Liver (tissue), 3 donors: ENCODE data around the gene SECTM1.

ENCODE experiments used
- CTCF ChIP-seq: fragments of 150-350 bp; IDR thresholded peaks from 2 replicates; pipeline ENCODE4 v1.5.1; 2017; ENCODE audit warnings: improper control_type of control experiment, low read depth, low read length; ENCODE audit not compliant: missing input control
- JUND ChIP-seq, 2 donors: IDR thresholded peaks; 2 replicates each; pipeline ENCODE4 v1.6.1; 2016; ENCODE audit warnings: antibody characterized with exemption in 2 of 2
- MAX ChIP-seq: IDR thresholded peaks from 2 replicates; pipeline ENCODE4 v1.6.1; 2016; ENCODE audit warnings: antibody characterized with exemption
- RAD21 ChIP-seq, 2 donors: IDR thresholded peaks; 2 replicates each; pipeline ENCODE4 v1.6.1; 2016; ENCODE audit warnings: antibody characterized with exemption in 2 of 2, mild to moderate bottlenecking in 2 of 2
- SP1 ChIP-seq: IDR thresholded peaks from 2 replicates; pipeline ENCODE4 v1.6.1; 2018; ENCODE audit warnings: antibody characterized with exemption, mild to moderate bottlenecking
- TAF1 ChIP-seq: conservative IDR thresholded peaks from 2 replicates; pipeline ENCODE4 v1.6.1; 2016; ENCODE audit warnings: antibody characterized with exemption, mild to moderate bottlenecking
- YY1 ChIP-seq: IDR thresholded peaks from 2 replicates; pipeline ENCODE4 v1.6.1; 2016; ENCODE audit warnings: antibody characterized with exemption, mild to moderate bottlenecking
- ZBTB33 ChIP-seq: IDR thresholded peaks from 2 replicates; pipeline ENCODE4 v1.6.1; 2016; ENCODE audit warnings: antibody characterized with exemption
- TF ChIP-seq, protein P1 (sequence below): IDR thresholded peaks from 2 replicates; pipeline ENCODE4 v1.6.1; 2016; ENCODE audit warnings: antibody characterized with exemption, mild to moderate bottlenecking
- donor health status: healthy.
- donor health status: healthy.

DNA sequence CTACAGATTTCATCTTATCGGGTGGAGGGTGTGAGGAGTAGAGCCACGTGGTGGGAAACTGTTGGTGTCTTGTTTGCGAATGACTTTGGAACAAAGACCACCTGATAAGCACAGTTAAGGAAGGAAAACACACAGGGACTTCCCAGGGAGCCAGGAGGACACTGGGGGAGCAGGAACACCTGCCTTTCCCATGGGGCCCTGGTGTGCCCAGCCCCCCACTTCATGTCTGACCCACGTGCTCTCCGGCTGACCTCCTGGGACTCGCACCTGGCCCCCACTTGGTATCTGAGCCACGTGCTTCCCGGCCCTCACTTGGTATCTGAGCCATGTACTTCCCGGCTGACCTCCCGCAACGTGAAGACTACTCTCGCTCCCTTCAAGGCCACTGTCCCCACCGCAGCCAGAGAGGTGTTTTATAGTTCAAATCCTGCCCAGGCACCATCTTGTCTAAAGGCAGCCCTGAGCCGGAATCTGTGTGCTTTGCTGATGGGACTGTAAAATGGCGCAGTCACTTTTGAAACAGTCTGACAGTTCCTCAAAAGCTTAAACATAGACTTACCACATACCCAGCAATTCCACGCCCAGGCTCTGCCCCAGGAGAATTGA lies 54.7 kb downstream of the SECTM1 start:
- TF ChIP-seq CTCF (no peak), TAF1 (no peak), JUND (IDR thresholded peaks at IDR 0.05) (no peak), SP1 (no peak), YY1 (no peak), RAD21 (IDR thresholded peaks at IDR 0.05) (no peak), MAX (no peak), ZBTB33 (no peak)
- TF ChIP-seq, protein P1, sequence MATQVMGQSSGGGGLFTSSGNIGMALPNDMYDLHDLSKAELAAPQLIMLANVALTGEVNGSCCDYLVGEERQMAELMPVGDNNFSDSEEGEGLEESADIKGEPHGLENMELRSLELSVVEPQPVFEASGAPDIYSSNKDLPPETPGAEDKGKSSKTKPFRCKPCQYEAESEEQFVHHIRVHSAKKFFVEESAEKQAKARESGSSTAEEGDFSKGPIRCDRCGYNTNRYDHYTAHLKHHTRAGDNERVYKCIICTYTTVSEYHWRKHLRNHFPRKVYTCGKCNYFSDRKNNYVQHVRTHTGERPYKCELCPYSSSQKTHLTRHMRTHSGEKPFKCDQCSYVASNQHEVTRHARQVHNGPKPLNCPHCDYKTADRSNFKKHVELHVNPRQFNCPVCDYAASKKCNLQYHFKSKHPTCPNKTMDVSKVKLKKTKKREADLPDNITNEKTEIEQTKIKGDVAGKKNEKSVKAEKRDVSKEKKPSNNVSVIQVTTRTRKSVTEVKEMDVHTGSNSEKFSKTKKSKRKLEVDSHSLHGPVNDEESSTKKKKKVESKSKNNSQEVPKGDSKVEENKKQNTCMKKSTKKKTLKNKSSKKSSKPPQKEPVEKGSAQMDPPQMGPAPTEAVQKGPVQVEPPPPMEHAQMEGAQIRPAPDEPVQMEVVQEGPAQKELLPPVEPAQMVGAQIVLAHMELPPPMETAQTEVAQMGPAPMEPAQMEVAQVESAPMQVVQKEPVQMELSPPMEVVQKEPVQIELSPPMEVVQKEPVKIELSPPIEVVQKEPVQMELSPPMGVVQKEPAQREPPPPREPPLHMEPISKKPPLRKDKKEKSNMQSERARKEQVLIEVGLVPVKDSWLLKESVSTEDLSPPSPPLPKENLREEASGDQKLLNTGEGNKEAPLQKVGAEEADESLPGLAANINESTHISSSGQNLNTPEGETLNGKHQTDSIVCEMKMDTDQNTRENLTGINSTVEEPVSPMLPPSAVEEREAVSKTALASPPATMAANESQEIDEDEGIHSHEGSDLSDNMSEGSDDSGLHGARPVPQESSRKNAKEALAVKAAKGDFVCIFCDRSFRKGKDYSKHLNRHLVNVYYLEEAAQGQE: no peak
